A172 (cell line): ENCODE measurements around the gene NOL9. TPM values are rescaled to one million over a fixed set of nuclear protein-coding genes. Genes with fewer than 3 reads are reported as not detected.
"Not testable (repeated sequence)": the region's sequence is repeated elsewhere in the genome, so short reads cannot be mapped to it uniquely, and the experiment has no call there.

Experiments
- DNase-seq: peaks from one replicate; pipeline ENCODE4 v3.0.0-alpha.2; 2015; ENCODE audit warnings: low spot score
- total RNA-seq: library from RNA; depleted of rRNA; stranded (reverse); fragments of >200 nt; shearing (Covaris generic); gene quantifications from 2 replicates; pipeline ENCODE4 v1.2.3, GENCODE V29; 2014

The NOL9 gene
- total RNA-seq, 1 experiment from 2014 or later = 17.4 TPM

- DNase-seq = no peak
Observed at GRCh38 chr1:6503884-6504602, 50.3 kb downstream of the NOL9 start.

GRCh38 chr1:6502000-6502891 is 52.1 kb downstream of the NOL9 start:
- no peak for DNase-seq

GRCh38 chr1:6501279-6501813 is 53.0 kb downstream of the NOL9 start:
- DNase-seq = no peak

GRCh38 chr1:6500544-6501278 is 53.6 kb downstream of the NOL9 start:
- no peak for DNase-seq

DNA sequence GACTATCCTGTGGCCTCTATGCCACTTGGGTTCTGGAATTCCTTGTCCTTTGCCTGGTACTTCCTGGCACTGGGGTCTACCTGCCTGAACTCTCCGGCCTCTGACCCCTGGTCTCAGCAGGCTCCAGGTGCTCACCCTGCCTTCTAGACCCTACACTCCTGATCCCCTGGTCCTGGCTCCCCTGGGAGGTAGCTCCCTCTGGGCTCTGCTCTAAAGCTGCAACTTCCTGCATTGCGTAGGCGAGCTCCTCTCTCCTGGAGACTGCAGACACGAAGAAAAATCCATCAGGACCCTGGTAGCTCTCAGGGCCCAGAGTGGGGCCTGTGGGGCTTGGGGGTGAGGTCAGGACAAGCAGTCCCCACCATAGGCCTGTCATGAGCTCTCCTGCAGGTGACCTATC is 55.0 kb downstream of the NOL9 start:
- no peak for DNase-seq

- no peak for DNase-seq
Observed at GRCh38 chr1:6498576-6499111, 55.7 kb downstream of the NOL9 start.

DNA sequence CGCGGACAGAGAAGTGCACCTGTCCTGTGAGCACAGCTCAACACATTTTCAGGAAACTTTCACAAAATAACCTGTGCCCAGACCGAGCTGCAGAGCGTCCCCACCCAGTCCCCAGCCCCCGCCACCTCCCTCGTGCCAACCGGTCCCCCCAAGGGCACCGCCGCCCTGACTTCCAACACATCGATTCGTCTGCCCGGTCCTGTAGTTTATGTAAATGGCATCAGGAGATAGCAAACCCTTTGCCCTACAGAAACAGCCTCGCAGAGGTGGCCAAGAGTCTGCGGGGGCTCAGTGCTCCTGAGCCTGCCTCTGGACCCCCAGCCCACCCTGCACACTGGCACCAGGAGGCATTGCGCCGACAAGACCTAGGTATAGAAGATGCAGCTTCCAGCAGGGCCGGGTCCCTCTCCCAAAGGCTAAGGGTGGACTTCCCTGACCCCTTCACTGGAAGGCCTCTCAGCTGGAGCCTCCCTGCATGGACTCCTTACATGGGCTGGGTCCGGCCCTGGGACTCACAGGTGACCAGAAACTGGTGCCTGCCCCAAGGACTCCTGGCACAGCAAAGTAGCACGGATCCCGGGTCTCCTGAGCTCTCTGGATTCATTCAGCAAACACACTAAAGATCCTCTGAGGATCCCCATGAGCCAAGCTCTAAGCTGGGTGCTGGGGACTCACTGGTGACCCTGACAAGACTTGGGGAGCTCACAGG is 56.3 kb downstream of the NOL9 start:
- DNase-seq = no peak

GRCh38 chr1:6497215-6497866 is 57.0 kb downstream of the NOL9 start:
- peak; percentile 27 for DNase-seq

DNA sequence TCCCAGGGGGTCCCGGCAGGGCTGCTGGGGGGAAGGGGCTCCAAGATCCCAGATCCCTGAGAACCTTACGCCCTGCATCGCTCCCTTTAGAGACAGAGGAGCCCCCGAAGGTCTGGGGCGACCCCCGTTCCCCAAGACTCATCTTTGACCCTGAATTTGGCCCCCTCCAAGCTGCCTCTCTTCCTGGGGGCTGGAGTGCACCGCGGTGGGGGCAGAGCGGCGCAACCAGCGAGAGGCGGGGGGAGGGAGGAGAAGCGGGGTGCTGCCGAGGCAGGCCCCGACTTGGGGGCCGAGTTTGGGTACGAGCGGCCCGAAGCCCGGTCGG is 57.5 kb downstream of the NOL9 start:
- DNase-seq = no peak

DNA sequence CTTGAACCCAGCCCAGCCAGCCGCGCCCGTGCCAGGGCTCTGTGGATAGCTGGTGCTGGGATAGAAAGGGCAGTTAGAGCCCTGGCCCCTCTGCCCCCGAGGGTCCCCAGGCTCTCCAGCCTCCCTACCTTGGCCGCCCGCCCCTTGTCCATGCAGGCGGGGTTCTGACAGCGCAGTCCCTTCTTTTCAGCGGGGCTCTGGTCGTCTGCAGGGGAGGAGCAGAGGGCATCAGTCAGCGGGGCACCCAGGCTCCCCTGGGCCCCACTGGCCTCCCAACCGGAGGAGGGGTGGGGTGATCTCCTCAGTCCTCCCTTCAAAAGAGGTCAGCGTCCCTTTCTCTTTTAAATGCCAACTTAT is 58.0 kb downstream of the NOL9 start:
- DNase-seq = no peak

DNA sequence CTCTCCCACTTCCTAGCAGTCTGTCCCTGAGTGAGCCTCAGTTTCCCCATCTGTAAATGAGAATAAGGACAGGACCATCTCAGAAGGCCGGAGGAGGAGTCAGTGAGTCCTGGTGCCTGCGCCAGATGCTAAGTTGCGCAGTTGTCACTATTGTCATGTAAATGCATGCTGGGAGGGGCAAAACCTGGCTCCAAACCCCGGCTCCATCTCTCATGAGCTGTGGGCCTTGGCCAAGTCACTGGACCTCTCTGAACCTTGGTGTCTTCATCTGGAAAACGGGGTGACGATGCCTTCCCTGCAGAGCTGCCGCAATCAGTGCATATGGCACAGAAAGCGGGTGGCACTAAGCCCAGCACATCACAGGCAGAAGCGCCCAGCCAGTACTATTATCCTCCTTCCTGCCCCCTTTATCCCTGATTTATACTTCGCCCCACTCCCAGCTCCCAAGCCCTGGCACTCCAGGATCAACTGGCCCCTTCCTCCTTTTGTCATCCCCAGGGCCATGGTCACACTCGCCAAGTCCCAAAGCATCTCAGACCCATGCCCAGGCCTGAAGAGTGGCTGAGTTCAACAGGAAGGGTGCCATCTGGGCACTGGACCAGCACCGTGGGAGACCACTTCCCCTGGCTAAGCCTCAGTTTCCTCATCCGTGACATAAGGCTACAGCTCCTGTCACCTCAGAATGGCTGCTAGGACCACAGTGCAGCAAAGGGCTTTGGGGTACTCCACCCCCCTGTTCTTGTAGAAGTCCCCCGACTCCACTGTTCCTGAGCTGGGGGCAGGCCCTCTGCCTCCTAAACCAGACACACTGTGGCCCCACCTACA is 58.6 kb downstream of the NOL9 start:
- no peak for DNase-seq

- no peak for DNase-seq
Observed at GRCh38 chr1:6495041-6495441, 59.3 kb downstream of the NOL9 start.

DNA sequence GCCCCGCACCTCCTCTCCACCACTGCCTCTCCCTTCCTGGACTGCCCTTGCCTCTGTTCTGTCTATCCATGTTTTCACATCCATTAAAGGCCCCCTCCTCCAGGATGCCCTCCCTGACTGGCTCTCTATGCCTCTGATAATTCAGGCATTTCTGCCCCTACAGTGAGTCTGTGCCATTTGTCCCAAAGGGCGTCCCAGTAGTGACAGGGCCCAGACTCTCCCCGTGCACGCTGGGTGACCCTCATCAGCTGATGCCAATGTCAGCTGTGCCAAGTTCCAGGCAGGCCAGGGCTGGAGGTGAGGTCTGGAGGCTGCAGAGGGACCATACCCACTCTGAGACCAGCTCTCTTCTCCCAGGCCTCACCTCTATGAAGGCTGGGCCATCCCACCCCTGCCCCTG is 59.7 kb downstream of the NOL9 start:
- no peak for DNase-seq

DNA sequence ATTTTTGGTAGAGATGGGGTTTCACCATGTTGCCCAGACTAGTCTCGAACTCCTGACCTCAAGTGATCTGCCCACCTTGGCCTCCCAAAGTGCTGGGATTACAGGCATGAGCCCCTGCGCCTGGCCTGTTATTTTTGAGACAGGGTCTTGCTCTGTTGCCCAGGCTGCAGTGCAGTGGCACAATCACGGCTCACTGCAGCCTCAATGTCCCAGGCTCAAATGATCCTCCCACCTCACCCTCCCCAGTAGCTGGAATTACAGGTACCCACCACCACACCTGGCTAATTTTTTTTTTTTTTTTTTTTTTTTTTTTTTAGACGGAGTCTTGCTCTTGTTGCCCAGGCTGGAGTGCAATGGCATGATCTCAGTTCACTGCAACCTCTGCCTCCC is 60.5 kb downstream of the NOL9 start:
- DNase-seq = not testable (repeated sequence)

GRCh38 chr1:6491966-6492365 is 62.3 kb downstream of the NOL9 start:
- DNase-seq = no peak

DNA sequence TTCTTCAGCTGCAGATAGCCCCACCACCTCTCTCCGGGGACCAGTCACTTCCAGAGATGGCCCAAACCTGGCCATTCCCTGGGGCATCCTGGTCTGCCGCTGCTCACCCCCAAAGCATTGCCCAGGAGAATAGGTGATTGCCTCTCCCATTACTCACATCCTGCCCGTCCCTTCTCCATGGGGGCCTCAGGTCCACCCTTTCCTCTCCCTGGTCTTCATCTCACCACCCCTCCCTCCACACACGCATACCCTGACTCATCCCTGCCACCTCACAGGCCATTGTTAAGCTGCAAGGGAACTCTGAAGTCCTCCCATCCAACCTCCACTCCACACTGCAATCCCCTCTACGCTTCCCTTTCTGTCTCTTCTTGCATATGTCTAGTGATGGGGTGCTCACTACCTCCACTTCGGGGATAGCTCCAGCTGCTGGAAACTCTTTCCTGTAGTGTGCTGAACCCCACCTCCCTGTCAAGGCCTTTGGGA is 62.8 kb downstream of the NOL9 start, which contains the start of gene PLEKHG5:
TSS of gene PLEKHG5 (minus strand) at position 188 of the 483 bp plus-strand sequence. CDS start 14,096 bp downstream, outside the sequence.
- peak; percentile 86 for DNase-seq

DNA sequence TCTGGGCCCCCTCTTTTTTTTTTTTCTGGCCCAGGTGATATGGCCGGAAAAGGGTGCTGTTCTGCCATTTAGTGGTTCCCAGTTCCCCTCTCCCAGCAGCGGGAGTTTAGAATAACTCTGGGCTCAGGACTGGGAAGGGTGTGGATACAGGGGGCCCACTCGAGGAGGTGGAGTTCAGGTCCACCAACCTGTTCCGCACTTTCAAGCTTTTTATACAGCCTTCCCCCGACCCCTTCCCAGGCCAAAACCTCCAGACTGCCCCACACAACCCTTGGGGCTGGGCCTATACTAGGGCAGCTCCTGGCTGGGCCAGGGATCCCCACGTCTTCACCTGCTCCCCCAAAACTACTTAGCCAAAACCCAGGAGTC is 63.2 kb downstream of the NOL9 start:
- DNase-seq = no peak

- DNase-seq = peak; percentile 37
Observed at GRCh38 chr1:6490181-6491080, 63.9 kb downstream of the NOL9 start.

DNA sequence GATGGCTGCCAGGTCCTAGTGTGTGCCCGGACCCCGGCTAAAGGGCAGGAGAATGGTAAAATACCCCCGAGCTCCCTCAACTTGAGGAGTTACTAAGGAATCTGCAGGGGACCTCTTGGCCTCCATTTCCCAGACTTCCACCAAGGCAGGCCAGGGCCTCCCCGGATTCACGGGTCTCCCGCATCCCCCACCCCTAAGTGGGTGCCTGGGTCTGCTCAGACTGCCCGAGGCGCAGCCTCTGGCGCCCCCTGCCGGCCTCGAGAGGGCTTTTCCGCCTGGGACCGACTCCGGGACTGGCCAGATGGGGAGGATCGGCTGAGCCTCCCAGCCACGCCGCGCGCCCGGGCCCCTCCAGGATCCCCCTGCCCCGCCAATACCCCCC is 64.5 kb downstream of the NOL9 start:
- DNase-seq = peak; percentile 25
